Endothelial cell (in vitro differentiated cells): ENCODE results near the gene MYH11. TPM values are rescaled to one million over a fixed set of nuclear protein-coding genes. Genes with fewer than 3 reads are reported as not detected.
A peak's percentile ranks its signal among the peaks of the same experiment; 100 is the strongest.
"Not testable (repeated sequence)": the region's sequence is repeated elsewhere in the genome, so short reads cannot be mapped to it uniquely, and the experiment has no call there.

ENCODE experiments used
- DNase-seq: peaks from one replicate; pipeline ENCODE4 v3.0.0; 2021; ENCODE audit warnings: low spot score
- H3K27ac Mint-ChIP-seq: one replicate; pipeline ENCODE4 v1.8.0; 2021; ENCODE audit warnings: mixed read lengths, inconsistent platforms; ENCODE audit not compliant: unreplicated experiment
- H3K27me3 Mint-ChIP-seq: one replicate; pipeline ENCODE4 v1.8.0; 2021; ENCODE audit warnings: mild to moderate bottlenecking, moderate library complexity, mixed read lengths, inconsistent platforms; ENCODE audit not compliant: unreplicated experiment
- H3K36me3 Mint-ChIP-seq: one replicate; pipeline ENCODE4 v1.8.0; 2021; ENCODE audit warnings: mild to moderate bottlenecking, low read depth, mixed read lengths, inconsistent platforms; ENCODE audit not compliant: unreplicated experiment
- H3K4me1 Mint-ChIP-seq: one replicate; pipeline ENCODE4 v1.8.0; 2021; ENCODE audit warnings: mild to moderate bottlenecking, mixed read lengths, inconsistent platforms; ENCODE audit not compliant: unreplicated experiment
- H3K4me3 Mint-ChIP-seq: one replicate; pipeline ENCODE4 v1.8.0; 2021; ENCODE audit warnings: mild to moderate bottlenecking, mixed read lengths, inconsistent platforms; ENCODE audit not compliant: unreplicated experiment
- H3K9me3 Mint-ChIP-seq: one replicate; pipeline ENCODE4 v1.8.0; 2021; ENCODE audit warnings: mixed read lengths, inconsistent platforms; ENCODE audit not compliant: unreplicated experiment
- CTCF ChIP-seq: fragments of 200-600 bp; sonication (generic); IDR thresholded peaks from one replicate; pipeline ENCODE4 v1.5.0; 2021; ENCODE audit warnings: antibody characterized with exemption; ENCODE audit not compliant: unreplicated experiment
- total RNA-seq: library from RNA; stranded (reverse); fragmentation: NEBNext Ultra II Directional; extraction: Animal tissue kit (Norgen Biotek cat#: 25700); gene quantifications from one replicate; pipeline ENCODE4 v1.2.1, GENCODE V29; 2021; ENCODE audit not compliant: unreplicated experiment

MYH11 gene
- total RNA-seq, 1 donor from 2014 or later: 0.51 TPM

DNA sequence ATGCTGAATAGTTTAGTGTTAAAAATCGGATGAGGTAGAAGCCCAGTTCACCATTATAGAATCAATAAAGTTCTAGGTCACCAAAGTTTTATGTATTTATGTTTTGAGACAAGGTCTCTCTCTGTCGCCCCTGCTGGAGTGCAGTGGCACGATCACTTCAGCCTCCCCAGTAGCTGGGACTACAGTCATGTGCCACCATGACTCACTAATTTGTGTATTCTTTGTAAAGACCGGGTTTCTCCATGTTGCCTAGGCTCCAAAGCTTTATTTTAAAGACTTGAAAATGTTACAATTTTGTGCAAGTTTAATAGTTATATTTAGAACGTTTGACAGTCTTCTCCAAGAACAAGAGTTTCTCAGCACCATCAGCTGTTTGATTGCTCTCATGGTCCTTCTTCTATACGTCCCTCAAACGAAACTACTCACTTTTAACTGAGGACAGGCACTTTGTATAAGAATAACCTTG, 174.7 kb downstream of the MYH11 start:
- H3K4me3 Mint-ChIP-seq: no peak overlapping the region
- DNase-seq: peak; percentile 49
- H3K27me3 Mint-ChIP-seq: peaks cover 2% of the 10 kb centered on the region
- H3K27ac Mint-ChIP-seq: no peak overlapping the region
- H3K9me3 Mint-ChIP-seq: no peaks in the 10 kb centered on the region
- TF ChIP-seq CTCF: peak; percentile 60
- H3K36me3 Mint-ChIP-seq: peaks cover 6% of the 10 kb centered on the region
- no peaks in the 10 kb centered on the region for H3K4me1 Mint-ChIP-seq

GRCh38 chr16:15677447-15677846, 179.4 kb downstream of the MYH11 start:
- Mint-ChIP-seq H3K36me3 (peaks cover 15% of the 10 kb centered on the region), H3K27ac (no peak overlapping the region), H3K27me3 (peaks cover 2% of the 10 kb centered on the region), H3K4me3 (no peak overlapping the region), H3K9me3 (no peaks in the 10 kb centered on the region), H3K4me1 (no peaks in the 10 kb centered on the region)
- no peak for DNase-seq
- no peak for TF ChIP-seq CTCF

GRCh38 chr16:15676506-15676905, 180.3 kb downstream of the MYH11 start:
- H3K4me1 Mint-ChIP-seq: no peaks in the 10 kb centered on the region
- no peak overlapping the region for H3K27ac Mint-ChIP-seq
- H3K36me3 Mint-ChIP-seq: peaks cover 15% of the 10 kb centered on the region
- H3K27me3 Mint-ChIP-seq: peaks cover 2% of the 10 kb centered on the region
- no peak for TF ChIP-seq CTCF
- DNase-seq: no peak
- H3K9me3 Mint-ChIP-seq: no peaks in the 10 kb centered on the region
- H3K4me3 Mint-ChIP-seq: no peak overlapping the region

GRCh38 chr16:15674571-15674970, 182.3 kb downstream of the MYH11 start:
- no peak for TF ChIP-seq CTCF
- Mint-ChIP-seq H3K27me3 (peaks cover 4% of the 10 kb centered on the region), H3K4me1 (no peaks in the 10 kb centered on the region), H3K4me3 (no peak overlapping the region), H3K27ac (no peak overlapping the region), H3K9me3 (no peaks in the 10 kb centered on the region), H3K36me3 (peaks cover 19% of the 10 kb centered on the region)
- no peak for DNase-seq

DNA sequence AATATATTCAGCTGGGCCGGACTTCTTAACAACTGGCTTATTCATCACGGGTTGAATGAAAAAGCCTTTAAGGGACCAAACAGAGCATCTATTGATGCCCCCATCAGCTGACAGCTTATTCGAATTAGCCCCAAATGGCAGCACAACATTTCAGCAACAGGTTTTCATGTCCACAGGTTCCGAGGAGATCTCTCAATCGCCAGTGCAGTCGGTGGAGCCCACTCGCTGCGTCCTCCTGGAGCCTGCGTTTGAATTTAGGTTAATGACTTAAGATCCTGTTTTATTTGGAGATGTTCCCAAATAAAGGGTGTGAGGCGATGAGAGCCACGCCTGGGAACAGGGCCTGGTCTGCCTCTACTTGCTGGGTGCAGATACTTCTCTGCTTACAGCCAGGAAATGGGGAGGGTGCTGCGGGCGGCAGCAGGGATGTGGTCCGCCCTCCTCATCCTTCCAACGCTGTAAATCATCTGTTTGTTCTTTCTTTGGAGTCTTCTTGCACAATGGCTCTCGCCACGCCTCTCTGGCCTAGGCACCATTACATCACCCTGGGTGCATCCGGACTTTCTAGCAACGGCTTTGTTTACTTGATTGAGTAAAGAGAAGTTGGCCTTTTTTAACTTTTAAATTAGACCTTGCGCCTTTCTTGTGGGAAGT, 184.2 kb downstream of the MYH11 start:
- H3K9me3 Mint-ChIP-seq: no peaks in the 10 kb centered on the region
- no peak overlapping the region for H3K27ac Mint-ChIP-seq
- peaks cover 14% of the 10 kb centered on the region for H3K36me3 Mint-ChIP-seq
- no peak overlapping the region for H3K4me3 Mint-ChIP-seq
- TF ChIP-seq CTCF: no peak
- H3K27me3 Mint-ChIP-seq: peaks cover 2% of the 10 kb centered on the region
- no peak for DNase-seq
- H3K4me1 Mint-ChIP-seq: no peaks in the 10 kb centered on the region

DNA sequence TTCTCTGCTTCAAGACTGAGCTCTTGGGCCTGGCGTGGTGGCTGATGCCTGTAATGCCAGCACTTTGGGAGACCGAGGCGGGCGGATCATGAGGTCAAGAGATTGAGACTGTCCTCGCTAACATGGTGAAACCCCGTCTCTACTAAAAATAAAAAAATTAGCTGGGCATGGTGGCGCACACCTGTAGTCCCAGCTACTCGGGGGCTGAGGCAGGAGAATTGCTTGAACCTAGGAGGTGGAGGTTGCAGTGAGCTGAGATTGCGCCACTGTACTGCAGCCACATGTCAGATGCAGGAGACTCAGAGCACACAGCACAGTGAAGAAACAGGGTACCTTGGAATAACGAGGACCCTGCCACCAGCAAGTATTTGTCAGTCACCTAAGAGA, 184.7 kb downstream of the MYH11 start:
- not testable (repeated sequence) for H3K27me3 Mint-ChIP-seq, DNase-seq, H3K4me3 Mint-ChIP-seq, H3K9me3 Mint-ChIP-seq, H3K27ac Mint-ChIP-seq, H3K4me1 Mint-ChIP-seq
- H3K36me3 Mint-ChIP-seq: peaks cover 13% of the 10 kb centered on the region
